HG02938 (cell line): ENCODE data around the gene PCNT.

ENCODE experiments used
- ATAC-seq: cut with Tn5 transposase; IDR thresholded peaks from one replicate; pipeline ENCODE4 v1.9.1; 2021; ENCODE audit warnings: mild to moderate bottlenecking, moderate library complexity; ENCODE audit not compliant: unreplicated experiment

The PCNT gene

DNA sequence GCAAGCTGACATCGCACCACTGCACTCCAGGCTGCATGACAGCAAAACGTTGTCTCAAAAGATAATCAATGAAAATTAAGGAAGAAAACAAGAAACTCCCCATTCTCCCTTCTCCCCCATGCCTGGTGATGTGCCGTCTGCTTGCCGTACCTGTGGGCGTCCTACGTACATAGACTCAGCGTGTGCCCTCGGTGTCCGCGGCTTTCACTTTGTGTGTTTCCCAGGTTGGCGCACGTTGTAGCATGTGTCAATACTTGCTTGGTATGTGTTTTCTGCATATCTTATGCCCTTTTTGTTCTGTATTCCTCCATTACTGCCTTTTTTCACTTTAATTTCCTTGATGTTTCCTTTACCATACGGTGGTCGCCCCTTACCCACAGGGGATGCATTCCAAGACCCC, 53.8 kb downstream of the PCNT start:
- ATAC-seq, result no peak

DNA sequence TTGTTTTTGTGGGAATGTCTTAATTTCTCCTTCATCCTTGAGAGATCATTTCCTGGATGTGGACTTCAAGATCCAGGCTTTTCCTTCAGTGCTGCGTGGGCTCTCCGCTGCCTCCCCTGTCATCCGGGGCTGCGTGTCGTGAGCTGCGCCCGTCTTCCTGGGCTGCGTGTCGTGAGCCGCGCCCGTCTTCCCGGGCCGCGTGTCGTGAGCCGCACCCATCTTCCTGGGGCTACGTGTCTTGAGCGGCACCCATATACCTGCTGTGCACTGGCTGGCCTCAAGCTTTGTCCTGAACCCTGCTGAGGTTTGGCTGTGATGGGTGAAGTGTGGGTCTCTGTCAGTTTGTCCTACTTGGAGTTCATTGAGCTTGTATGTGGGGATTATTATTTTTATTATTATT, 55.1 kb downstream of the PCNT start:
- no peak for ATAC-seq

DNA sequence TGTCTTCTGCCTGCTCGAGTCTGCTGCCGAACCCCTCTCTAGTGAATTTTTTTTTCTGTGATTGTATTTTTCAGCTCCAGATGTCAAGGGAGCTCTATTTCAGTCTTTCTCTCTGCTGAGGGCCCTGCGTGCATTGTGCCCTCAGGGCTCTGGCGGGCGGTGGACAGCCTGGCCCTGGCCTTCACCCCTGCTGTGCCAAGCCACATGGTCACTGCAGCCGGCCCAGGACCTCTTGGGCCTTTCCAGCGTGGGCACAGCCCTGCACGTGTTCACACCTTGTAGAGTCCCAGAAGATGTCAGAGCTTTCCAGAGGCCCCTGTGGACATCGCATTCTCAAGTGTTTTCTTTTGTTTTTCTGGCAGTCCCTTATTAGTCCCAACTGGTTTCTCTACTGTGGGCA, 55.7 kb downstream of the PCNT start:
- no peak for ATAC-seq

DNA sequence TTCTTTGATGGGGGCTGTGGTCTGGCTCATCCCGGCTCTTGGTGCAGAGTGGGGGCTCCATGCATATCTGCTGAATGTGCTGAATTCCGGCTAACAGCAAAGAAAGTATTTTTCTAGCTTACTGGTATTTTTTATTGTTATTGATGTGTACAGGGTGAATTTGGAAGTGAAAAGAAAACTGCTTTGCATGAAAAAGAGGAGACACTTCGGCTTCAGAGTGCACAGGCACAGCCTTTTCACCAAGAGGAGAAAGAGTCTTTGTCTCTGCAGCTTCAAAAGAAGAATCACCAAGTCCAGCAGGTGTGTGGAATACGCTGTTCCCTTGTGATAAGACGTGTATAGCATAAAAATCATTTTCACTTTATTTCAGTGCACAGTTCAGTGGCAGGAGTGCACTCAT, 57.6 kb downstream of the PCNT start:
- no peak for ATAC-seq

DNA sequence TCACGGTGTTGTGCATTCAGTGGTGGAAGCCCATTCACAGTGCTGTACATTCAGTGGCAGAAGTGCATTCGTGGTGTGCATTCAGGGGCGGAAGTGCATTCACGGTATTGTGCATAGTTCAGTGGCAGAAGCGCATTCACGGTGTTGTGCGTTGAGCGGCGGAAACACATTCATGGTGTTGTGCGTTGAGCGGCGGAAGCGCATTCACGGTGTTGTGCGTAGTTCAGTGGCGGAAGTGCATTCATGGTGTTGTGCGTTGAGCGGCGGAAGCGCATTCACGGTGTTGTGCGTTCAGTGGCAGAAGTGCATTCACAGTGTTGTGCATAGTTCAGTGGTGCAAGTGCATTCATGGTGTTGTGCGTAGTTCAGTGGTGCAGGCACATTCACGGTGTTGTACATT, 60.6 kb downstream of the PCNT start:
- no peak for ATAC-seq

DNA sequence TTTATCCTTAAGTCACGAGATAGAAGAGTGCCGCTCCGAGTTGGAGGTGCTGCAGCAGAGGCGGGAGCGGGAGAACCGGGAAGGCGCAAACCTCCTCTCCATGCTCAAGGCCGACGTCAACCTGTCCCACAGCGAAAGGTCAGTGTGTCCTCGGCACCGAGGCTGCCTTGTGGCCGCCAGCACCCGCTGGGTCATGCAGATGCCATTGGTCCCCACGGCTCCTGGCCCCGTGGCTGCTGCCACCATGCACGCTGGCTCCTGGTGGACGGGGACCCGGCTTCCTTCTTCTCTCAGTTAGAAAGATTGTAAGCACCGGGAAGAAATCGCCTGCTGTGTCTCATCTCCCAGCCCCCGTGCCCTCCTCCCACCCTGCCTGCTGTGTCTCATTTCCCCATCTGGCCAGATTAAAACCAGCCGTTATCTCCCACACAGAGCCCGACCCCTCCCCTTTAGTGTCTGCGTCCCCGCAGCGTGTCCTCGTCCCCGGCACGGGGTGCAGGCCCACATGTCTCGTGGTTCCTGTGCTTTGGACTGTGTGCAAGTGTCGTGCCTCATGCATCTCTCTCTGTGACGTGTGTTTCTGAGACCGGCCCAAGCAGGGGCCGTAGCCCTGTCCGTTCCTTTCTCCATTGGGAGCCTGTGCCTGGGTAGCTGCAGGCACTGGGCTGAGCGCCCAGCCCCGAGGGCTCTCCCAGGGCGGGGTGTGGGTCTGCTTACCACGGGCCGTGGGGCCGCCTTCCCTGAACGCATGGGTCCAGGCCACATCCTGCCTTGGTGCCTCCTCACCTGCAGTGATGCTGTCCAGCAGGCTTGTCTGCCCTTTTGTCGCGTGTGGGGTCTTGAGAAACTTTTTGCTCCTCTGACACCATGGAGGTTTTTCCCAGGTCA, 62.1 kb downstream of the PCNT start:
- ATAC-seq, result no peak

DNA sequence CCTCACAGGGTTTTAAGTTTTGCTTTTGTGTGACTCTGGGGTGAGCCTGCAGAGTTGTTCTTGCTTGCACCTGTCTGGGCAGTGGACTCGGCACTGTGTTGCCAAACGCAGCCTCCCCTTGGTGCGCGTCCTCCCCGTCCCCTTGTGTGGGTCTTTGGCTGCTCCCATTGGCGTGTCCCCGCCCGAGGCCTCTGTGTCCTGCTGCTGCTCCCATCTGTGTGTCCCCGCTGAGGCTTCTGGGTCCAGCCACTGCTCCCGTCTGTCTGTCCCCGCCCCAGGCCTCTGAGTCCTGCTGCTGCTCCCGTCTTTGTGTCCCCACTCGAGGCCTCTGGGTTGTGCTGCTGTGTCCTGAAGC, 62.8 kb downstream of the PCNT start:
- ATAC-seq, result no peak

DNA sequence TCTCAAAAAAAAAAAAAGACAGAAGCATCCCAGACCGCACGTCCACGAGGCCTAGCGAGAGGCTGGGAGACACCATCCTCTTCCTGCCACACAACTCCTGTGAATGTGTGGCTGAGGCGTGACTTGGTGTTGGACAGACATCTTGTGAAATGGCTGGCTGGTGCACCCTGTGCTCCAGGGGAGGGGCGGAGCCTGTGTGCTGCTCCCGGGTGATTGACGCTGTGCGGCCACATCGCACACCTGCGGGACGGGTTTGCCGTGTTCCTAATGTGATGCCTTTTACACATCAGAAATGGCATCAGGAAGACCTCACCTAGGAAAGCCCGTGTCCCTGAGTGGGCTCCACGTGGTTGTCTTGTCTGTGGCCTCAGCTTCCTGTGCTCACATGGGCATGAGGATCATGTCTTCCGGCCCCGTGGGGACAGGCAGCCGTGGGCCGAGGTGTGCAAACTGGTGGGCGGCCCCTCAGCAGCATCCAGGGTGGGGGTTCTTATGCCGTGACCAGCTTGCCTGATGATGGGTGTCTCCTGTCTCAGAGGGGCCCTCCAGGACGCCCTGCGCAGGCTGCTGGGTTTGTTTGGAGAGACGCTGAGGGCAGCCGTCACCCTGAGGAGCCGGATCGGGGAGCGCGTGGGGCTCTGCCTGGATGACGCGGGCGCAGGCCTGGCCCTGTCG, 64.4 kb downstream of the PCNT start:
- ATAC-seq, result no peak

DNA sequence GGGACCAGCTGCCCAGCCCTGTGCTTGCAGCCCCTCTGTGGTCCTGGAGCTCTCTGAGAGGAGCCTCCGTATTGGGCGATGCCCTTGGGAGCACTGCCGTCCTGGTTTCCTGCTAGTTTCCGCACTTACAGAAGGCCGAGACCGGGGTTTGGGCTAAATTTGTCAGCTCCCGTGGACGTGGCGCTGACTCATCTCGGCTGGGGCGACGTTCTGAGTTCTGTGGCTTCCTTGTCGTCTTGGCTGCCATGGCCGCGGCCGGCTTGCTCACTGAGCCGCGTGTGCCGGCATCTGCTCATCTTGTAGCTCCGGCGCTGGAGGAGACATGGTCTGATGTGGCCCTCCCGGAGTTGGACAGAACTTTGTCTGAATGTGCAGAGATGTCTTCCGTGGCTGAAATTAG, 64.9 kb downstream of the PCNT start:
- no peak for ATAC-seq

DNA sequence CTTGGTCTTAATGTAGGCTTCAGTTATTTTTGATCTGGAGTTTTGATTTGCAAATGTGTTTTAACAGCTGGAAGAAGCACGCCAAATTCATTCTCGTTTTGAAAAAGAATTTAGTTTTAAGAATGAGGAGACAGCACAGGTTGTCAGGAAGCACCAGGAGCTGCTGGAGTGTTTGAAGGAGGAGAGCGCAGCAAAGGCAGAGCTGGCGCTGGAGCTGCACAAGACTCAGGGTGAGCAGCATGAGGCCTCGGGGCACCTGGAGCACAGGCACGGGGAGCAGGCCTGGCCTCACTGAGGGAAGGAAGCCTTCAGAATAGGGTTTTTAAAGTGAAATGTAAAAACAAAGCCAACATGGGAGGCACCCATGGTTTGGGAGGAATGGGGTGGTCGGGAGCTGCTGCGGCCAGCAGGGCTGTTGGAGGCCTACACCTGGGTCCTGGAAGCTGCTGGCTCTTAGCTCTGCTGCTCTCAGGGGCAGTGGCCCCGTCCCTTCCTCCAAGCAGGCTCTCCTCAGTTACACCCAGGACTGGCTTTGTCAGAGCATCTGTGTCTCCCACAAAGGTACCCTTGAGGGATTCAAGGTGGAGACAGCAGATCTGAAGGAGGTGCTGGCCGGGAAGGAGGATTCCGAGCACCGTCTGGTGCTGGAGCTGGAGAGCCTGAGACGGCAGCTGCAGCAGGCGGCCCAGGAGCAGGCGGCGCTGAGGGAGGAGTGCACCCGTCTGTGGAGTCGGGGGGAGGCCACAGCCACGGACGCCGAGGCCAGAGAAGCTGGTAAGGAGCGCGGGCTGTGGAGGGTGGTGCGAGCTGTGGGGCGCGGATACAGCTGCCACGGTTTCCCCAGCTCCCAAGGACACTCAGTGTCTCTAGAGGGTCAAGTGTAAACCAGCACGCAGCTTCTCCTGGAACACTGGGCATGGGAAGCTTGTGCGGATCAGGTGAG, 66.9 kb downstream of the PCNT start:
- ATAC-seq, result no peak

DNA sequence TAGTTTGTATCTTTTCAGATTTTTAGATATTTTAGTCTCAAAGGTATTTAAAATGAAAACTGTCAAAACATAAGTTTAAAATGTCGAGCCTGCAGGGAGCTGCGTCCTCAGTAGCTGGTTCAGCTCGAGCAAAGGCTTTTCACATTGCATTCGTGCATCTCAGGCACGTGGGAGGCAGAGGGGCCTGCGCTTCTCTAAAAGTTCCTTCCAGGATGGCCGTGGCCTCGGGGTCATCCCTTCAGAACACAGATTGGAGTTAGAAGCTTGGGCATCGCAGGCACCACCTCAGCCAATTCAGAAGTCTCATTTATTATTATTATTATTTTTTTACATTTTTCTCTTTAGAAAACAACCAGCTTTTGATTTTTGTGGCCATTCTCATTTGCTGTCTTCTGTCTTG, 67.8 kb downstream of the PCNT start:
- no peak for ATAC-seq

DNA sequence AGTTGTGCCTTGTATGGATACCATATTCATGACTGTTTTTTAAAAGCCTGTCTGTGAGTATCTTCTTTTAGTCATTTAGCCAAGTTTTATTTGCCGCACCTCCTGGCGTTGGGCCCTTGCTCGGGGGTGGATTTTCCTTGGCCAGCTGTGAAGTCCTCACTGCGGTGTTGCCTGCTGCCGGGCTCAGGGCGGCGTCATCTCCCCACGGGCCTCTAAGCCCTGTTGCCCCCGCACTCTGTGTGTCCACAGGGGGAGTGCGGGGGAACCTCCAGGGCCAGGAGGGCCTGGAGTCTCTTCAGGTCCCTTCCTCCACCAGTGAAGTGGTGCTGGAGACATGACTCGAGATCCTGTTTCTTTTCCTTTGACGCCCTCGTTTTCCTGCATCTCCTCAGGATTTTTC, 69.0 kb downstream of the PCNT start:
- ATAC-seq, result no peak

DNA sequence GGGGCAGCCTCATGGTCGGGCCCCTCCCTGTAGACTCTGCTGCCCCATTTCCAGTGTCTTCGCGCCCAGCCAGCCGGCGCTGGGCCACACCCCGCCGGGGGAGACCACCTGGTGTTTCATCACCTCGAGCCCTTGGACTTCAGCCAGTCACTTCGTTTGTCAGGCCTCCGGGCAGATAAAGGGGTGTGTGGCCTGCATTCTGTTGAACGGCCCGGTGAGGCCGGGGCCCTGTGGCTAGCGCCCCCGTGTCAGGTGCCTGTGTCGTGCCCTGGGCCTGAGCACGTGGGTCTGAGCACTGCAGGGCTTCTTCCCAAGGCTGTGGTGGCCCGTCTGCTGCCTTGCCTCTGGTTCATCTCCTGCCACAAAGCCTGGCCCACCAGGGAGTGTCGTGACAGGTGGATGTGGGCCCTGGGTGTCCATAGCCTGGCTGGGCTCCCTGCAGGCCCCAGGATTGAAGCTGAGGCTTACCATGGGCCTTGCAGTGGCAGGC, 69.5 kb downstream of the PCNT start:
- ATAC-seq, result no peak

DNA sequence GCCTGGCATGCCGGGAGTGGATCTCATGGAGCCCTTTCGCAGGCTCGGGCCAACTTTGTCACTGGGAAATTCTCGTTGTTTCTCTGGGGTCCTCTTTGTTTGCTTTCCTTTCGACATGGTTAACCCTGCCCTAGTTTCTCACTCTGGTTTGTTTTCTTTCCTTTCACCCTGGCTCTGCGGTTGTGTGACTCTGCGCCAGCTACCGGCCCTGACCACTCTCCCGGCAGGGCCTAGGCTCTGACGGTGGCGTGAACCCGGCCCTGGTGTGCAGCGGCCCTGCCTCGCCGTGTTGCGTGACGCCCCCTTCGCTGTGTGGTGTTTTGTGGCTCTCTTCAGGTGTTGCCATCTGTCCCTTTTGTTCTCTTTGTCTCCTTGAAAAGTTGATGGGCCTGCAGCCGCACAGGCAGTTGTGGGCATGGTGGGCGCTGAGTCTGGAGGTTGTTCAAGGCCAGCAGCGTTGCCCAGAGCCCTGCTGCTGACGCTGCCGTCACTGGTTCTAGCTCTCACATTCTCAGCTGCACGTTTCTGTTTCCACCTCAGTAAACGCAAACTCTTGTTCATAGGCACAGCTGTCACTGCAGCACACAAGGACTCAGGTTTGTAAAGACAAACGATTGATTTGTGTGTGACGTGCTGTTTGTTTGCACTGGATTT, 70.1 kb downstream of the PCNT start:
- ATAC-seq, result no peak

DNA sequence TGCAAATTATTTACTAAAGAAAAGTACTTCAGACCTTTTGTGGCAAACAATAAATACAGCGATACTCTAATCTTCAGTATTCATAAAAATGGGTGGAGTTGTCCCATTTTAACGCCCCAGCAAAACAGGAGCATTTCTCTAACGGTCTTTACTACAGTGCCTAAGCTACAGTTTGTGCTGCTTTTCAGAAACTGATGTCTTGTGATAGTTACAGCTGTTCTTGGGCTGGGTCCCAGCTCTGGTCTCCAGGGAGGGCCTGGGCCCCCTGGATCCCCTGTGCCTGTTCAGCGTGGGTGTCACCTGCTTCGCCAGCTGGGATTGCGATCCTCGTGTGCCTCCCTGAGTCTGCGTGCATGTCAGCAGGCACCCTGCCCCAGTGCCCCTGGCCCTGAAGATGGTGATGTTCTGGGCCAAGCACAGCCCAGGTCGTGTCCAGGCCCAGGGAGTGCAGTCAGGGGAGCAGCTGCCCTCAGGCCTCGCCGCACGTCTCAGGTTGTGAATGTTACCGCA, 70.7 kb downstream of the PCNT start:
- no peak for ATAC-seq

DNA sequence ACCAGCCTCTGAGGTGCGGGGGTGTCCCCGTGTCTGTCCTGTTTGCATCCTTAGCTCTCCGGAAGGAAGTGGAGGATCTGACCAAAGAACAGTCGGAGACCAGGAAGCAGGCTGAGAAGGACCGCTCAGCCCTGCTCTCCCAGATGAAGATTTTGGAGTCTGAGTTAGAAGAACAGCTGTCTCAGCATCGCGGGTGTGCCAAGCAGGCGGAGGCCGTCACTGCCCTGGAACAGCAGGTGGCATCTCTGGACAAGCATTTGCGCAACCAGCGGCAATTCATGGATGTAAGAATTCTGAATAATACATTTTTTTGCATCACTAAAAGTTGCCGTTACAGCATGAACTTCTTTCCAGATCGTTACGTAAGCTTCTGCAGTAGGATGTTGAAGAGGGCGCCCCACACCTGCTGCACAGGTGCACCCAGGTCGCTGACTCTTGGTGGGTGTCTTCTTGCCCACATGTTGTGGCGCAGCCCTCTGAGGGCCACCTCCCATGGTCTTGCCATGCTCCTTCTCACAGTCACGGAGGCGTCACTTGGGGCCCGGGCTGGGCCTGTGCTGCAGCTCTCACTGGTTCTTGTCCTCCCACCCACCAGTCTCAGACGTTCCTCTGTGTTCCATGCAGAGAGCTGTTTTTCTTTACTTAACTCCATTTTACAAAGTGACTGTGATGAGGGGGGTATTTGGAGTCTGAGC, 73.4 kb downstream of the PCNT start:
- no peak for ATAC-seq

DNA sequence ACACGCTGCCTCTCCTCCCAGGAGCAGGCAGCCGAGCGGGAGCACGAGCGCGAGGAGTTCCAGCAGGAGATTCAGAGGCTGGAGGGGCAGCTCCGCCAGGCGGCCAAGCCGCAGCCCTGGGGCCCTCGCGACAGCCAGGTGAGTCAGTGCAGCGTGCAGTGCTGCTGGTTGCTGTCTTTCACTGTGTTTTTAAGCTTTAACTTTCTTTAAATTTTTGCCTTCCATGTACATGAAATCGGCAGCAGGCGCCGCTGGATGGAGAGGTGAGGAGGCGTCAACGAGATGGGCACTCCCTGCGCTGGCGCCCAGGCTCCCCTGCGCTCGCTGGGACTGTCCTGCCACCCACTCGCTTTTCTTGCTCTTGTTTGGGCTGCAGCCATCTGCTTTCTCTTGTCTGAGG, 74.0 kb downstream of the PCNT start:
- no peak for ATAC-seq

DNA sequence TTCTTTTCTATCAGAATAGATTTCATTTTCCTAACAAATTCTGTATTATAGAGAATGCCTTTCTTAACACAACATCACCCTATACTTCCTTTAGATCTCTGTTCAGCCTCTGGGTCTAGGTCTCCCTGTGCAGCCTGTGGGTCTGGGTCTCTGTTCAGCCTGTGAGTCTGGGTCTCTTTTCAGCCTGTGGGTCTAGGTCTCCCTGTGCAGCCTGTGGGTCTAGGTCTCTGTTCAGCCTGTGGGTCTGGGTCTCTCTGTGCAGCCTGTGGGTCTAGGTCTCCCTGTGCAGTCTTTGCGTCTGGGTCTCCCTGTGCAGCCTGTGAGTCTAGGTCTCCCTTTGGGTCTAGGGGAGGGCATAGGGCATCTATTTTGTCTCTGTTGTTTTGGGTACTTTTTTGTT, 75.2 kb downstream of the PCNT start:
- ATAC-seq, result no peak

DNA sequence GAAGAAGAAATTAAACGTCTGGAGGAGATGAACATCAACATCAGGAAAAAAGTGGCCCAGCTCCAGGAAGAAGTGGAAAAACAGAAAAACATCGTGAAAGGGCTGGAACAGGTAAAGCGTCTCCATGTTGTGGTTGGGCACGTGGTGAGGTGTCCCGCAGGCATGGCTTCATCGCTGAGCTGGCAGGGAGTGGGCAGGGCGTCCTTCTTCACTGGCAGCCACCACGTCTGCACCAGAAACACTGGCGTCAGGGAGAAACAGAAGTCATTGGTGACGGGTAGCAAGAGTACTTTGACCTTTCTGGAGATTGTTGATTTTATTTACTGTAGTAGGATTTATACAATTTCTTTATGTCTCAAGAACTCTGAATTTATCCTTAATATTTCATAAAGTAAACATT, 75.7 kb downstream of the PCNT start:
- ATAC-seq, result no peak
